Measurements from ENCODE around the gene NFU1. TPM values are rescaled to one million over a fixed set of nuclear protein-coding genes. Genes with fewer than 3 reads are reported as not detected.
"Not testable (repeated sequence)": the region's sequence is repeated elsewhere in the genome, so short reads cannot be mapped to it uniquely, and the experiment has no call there.

Gene NFU1
- total RNA-seq, 1 donor from 2014 or later = 30.0 TPM

DNA sequence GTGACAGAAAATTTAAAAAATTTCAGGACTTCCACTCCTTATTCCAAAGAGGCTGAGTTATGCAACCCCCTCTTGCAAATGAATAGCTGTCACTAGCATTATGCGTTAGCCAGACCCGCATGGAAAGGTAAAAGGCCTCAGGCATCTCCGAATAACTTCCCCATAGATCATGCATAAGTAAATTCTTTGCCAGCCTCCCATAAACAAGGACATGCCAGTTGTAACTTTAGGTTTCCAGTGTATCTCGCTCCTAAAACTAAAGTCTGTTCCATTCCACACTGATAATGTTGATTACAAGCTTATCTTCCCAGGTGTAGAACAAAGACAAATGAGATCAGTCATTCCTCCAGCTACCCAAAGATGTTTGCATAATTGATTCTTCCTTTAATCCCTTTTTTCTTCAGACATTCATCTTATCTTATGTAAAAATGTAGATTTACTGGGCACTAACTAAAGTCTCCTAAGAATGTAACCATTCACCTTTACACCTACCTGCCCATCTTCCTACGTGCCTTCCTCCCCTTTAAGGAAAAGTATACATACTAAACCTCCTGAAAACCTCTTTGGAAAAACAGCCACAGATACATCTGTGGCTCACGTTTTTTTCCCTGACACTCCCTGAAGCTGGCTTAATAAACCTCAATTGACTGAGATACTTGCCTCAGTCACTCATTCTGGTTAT, 13.6 kb upstream of the NFU1 start:
- intact Hi-C loops (cut with micrococcal nuclease) = no loop called here

DNA sequence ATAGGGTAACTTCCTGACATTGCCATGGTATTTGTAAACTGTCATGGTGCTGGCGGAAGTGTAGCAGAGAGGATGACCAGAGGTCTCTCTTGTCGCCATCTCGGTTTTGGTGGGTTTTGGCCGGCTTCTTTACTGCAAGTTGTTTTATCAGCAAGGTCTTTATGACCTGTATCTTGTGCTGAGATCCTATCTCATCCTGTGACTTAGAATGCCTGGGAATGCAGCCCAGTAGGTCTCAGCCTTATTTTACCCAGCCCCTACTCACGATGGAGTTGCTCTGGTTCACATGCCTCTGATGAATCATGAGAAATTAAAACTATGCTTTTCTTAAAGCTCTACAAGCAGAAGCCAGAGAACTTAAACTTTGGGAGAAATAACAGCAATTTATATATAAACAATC, 12.7 kb upstream of the NFU1 start:
- intact Hi-C loops (cut with micrococcal nuclease) = no loop called here

DNA sequence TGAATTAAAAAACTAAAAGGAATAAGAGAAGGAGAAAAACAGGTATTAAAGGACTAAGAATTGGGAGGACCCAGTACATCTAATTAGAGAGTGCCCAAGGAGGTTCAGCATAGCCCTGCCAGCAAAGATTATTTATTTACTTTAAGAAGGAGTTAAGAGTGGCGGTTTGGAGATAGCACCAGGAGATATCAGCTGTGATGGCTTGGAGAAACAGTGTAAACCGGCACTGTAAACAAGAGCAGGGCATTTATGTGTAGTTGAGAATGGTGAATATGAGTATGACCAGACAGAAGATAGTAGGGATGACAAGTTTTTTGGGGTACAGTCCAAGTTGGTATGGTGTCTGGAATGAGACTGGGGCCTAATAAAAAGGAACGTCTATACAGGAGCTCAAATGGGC, 6.4 kb upstream of the NFU1 start:
- intact Hi-C loops (cut with micrococcal nuclease) = not testable (repeated sequence)

DNA sequence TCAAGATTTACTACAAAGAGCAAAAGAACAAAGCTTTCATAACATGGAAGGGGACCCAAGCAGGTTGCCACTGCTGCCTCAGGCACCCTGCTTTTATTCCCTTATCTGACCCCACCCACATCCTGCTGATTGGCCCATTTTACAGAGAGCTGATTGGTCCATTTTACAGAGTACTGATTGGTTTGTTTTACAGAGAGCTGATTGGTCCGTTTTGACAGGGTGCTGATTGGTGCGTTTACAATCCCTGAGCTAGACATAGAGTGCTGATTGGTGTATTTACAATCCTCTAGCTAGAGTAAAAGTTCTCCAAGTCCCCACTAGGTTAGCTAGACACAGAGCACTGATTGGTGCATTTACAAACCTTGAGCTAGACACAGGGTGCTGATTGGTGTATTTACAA, 2.3 kb upstream of the NFU1 start:
- intact Hi-C loops (cut with micrococcal nuclease) = loop anchor here (5.0 kb wide), 1 partner anchor 808 kb away; the partner anchor contains the start of gene TIA1

DNA sequence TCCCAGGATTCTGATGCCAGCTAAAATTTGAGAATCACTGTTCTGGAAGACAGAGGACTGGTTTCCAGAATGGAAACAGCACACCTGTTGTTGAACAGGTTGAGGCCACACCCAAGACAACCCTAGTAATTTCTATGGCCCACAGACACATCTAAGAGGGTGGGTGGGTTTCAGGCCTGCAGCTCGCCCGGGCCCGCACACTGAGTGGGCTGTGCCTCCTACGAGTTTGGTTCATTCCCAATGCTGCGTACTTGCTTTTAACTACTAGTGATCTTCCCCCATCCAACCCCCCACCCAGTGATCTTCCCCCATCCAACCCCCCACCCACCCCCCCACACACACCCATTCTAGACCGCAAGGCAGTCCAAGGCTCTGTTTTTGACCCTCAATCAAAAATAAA, 1.3 kb upstream of the NFU1 start:
- intact Hi-C loops (cut with micrococcal nuclease) = loop anchor here (5.0 kb wide), 1 partner anchor 809 kb away; the partner anchor contains the start of gene TIA1

DNA sequence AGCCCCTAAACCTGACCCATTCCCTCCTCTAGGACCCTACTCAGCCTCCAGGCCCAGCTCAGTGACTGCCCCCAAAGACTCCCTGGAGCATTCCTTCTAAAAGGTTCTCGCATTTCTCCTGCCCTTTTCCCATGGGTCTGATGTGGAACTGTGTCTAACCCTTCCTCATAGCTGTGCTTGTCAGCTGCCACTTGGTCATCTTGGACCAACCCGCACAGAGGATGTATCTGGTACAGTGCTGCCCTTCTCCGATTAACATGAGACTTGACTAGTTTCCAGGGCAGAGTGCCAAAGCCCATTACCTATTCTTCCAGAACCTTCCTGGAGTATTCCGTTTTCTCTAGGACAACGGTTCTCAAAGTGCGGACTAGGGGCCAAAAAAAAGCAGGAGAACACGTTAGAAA, 518 bp upstream of the NFU1 start:
- intact Hi-C loops (cut with micrococcal nuclease) = loop anchor here (1.0 to 5.0 kb wide), 5 partner anchors 51 to 810 kb away; partner anchors contain the start of genes GFPT1, MXD1 and TIA1

DNA sequence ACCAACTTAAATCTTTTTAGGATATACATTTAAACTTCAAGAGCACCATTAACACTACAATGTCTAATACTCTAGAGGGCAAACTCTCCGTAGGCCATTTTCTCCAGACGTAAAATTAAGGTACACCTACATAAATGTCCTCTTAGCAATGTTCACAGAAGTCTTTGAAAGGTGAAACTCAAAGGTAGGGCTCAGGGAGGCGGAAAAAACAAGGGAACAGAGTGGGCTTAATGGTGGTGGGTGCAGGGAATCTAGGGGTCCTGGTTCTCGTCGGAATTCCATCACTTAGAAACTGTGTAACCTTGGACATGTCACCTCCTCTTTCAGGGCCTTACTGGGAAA, 668 bp downstream of the NFU1 start:
- intact Hi-C loops (cut with micrococcal nuclease) = loop anchor here (2.0 to 5.0 kb wide), 4 partner anchors 50 to 811 kb away; partner anchors contain the start of genes GFPT1, MXD1 and TIA1

DNA sequence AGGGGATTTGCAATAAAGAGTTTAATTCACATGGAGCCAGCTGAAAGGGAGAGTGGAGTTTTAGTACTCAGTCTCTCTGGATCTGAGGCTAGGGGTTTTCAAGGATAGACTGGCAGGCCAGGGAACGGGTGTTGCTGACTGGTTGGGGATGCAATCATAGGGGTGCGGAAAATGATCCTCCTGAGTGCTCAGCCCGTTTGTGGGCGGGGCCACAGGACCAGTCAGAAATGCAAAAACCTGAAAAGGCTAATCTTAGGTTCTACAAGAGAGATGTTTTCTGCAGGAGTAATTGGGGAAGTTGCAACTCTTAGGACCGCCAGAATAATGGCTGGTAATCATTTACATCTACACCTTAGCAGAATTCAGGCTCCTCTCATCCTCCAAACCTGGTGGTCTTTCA, 2.5 kb downstream of the NFU1 start:
- intact Hi-C loops (cut with micrococcal nuclease) = loop anchor here (5.0 kb wide), 1 partner anchor 813 kb away; the partner anchor contains the start of gene TIA1

DNA sequence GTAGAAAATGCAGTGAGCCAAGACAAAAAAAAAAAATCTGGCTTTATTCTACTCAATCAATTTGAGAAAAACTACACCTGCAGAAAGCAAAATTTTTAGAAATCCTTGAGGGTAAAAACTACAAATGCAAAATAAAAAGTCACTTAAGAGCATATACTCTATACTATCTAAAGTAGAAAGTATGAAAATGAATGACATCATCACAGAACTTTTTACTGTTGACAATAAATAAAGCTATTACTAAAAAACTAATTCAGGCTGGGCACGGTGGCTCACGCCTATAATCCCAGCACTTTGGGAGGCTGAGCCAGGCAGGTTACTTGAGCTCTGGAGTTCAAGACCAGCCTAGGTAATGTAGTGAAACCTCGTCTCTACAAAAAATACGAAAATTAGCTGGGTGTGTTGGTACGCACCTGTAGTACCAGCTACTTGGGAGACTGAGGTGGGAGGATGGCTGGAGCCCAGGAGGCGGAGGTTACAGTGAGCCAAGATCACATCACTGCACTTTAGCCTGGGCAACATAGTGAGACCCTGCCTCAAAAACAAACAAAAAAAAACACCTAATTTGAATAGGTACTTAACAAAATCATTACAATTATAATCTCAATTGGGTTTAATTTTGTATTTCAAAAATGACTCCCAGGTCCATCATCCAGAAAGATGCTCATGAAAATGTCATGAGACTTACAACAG, 7.6 kb downstream of the NFU1 start:
- intact Hi-C loops (cut with micrococcal nuclease) = no loop called here

DNA sequence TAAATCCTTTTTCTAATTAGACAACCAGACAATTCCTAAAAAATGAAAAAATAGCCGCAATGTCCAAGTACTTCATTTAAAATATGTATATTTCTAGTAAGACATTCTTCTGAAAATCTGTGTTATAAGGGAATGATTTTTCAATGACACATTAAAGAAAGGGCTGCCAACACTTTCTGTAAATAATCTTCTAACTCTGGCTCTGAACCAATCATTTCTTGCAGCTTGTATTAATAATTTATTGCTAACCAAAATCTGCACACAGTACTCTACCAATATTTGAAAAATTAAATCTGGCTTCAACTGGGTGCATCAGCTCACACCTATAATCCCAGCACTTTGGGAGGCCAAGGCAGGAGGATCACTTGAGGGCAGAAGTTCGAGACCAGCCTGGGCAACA, 8.3 kb downstream of the NFU1 start:
- intact Hi-C loops (cut with micrococcal nuclease) = no loop called here

DNA sequence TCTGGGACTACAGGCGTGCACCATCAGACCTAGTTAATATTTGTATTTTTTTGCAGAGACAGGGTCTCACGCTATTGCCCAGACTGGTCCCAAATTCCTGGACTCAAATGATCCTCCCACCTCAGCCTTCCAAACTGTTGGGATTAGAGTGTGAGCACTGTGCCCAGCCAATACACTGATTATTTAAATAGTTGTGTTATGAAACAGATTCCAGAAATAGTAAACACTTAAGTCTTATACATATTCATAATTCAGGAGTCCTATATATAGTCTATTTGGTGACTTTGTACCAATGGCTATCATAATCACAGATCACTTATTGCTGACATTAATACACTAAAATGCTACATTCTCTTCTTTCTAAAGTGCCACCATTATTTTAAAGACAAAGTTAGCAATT, 12.8 kb downstream of the NFU1 start:
- intact Hi-C loops (cut with micrococcal nuclease) = no loop called here

DNA sequence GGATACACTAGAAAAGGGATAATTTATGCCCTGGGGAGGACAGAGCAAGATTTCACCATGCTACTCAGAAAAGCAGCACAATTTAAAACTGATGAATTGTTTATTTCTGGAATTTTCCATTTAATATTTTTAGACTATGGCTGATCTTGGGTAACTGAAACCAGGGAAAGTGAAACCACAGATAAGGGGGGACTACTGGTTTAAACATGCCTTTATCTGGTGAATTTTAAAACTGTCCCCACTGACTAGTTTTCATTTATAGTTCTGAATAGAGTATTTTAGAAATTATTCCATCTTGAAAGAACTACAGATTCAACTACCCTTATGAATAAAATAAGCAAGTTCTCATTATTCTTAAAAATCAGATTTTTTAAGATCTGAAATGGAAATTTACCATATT, 15.0 kb downstream of the NFU1 start:
- intact Hi-C loops (cut with micrococcal nuclease) = no loop called here

DNA sequence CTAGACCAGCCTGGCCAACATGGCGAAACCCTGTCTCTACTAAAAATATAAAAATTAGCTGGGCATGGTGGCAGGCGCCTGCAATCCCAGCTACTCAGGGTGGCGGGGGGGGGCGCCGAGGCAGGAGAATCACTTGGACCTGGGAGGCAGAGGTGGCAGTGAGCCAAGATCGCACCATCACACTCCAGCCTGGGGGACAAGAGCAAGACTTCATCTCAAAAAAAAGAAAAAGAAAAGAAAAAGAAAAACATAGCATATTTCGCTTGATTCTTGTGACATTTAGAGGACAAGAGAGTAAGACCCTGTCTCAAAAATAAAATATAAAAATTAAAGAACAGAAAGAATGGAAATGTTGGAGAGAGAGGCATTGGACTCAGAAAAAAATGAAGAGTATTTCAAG, 18.1 kb downstream of the NFU1 start:
- intact Hi-C loops (cut with micrococcal nuclease) = not testable (repeated sequence)

DNA sequence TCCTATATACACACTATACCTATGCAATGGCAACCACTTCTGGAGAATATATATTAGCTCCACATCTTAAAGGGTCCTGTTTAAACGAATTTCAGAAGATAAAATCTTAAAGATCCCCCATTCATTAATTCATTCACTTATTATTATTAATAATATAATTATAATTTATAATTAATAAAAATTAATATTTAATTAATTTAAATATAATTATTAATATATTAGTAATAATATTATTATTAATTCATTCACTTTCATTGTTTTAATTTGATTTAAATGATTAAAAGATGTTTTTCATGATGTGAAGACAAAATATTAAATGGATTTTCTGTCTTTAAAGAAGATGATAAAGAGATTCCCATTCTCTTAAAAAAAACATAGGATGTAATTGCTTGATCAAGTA, 21.1 kb downstream of the NFU1 start:
- intact Hi-C loops (cut with micrococcal nuclease) = no loop called here

DNA sequence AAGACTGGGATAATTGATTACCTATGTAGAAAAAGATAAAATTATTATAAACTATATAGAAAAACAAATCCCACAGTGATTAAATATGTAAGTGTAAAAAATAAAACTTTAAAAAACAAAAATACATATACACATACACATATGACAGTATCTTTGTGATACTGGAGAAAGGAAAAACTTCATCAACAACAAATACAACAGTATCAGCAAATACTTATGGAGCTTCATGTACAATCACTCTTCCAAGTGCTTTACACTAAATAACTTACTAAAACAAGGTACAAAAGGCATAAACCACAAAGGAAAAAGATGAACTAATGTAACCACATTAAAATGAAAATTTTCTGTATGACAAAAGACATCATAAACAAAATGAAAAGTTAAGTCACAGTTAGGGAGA, 26.1 kb downstream of the NFU1 start:
- intact Hi-C loops (cut with micrococcal nuclease) = no loop called here

DNA sequence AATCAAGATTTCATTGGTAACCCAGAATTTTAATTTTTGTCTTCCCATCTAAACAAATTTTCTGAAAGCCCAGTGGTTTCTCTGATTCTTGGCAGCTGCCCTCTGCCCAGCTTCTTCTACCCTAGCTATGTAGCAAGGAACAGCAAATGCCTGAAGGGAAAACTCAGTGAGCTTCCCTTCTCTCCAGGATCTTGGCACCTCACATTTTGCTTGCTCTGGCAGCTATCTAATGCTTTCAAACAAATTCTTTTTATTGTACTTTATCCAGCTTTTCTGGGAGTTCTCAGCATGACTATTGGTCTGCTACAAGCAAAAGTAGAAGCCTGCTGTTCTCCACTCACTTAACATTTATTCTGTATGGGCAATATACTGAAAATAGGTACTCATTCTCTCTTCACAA, 31.9 kb downstream of the NFU1 start:
- intact Hi-C loops (cut with micrococcal nuclease) = no loop called here

DNA sequence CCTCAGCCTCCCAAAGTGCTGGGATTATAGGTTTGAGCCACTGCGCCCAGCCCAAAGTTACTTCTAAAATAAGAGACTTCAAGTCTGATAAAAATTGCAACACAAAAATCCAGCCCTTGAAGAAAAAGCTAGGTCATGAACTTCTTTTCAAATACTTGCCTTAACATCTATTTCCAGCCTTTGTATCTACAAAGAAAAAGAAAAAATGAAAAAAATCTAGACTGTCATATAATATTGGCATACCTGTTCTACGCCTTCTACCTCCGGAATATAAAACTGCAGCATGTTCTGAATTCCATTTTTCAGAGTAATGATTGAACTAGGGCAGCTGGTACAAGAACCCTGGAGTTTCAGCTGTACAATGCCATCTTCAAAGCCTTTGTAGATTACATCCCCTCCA, 37.1 kb downstream of the NFU1 start:
- intact Hi-C loops (cut with micrococcal nuclease) = no loop called here

DNA sequence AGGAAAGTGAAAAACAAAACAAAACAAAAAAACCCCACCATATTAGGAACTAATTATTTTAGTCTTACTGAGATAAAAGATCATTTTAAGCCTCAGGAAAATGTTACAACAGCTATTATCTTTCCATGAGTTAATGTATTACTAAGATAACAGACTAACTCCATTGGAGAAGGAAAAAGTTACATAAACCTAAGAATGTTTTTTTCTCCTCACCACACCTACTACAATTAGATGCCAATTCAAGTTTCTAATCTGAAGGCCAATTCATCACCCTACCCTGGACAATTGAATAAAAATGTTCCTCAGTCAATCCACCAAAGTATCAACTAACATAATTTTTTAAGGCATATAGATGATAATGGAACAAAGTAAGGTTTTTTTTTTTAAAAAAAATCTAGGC, 40.0 kb downstream of the NFU1 start:
- intact Hi-C loops (cut with micrococcal nuclease) = no loop called here

DNA sequence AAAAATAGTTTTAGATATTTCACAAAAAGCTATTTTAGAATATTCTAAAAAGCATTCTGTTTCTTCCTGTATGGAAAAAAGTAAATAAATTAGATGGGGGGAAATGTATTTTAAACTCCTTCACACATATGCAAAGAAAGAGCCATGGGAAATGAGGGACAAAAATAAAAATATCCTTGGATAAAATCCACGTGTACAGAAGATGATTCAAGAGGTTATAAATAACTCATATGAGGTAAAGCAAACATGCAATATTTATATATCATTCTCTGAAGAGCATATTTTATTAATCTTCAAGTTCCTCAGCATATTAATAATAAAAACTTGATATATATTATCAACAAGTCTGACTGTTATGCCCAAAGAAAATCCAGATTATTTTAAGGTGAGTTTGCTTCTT, 41.4 kb downstream of the NFU1 start:
- intact Hi-C loops (cut with micrococcal nuclease) = no loop called here

DNA sequence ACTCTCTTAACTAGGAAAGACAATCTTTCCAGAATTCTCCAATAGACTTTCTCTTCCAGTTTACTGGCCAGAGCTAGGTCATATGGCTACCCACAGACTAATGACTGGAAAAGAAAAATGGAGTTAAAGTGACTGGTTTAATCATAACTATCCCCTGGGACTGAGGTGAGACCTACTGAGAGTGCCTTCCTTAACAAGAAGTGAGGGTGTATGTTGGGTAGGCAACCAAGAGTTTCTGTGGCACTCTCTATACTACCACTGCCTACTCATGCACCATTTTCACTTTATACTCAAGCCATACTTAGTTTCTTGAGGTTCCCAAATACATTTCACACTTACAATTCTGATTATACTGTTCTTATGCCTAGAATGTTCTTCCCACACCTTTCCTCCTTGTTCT, 43.3 kb downstream of the NFU1 start:
- intact Hi-C loops (cut with micrococcal nuclease) = no loop called here

DNA sequence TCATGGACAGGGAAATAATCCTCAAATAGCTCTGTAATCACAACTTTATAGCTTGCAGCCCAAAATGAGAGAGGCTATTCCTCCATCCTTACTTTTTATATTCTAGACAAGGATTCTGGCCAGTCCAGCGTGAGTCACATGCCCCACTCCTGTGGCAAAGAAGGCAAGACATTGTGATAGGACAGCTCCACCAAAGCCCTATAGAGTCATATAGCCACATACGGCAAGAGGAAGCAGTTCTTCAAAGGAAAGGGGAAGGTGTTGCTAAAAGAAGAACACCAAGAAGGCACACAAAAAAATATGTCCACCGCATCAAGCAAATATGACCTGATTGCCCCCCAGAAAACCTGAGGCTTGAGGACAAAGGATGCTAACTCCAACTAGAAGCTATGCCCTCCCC, 46.8 kb downstream of the NFU1 start:
- intact Hi-C loops (cut with micrococcal nuclease) = no loop called here

DNA sequence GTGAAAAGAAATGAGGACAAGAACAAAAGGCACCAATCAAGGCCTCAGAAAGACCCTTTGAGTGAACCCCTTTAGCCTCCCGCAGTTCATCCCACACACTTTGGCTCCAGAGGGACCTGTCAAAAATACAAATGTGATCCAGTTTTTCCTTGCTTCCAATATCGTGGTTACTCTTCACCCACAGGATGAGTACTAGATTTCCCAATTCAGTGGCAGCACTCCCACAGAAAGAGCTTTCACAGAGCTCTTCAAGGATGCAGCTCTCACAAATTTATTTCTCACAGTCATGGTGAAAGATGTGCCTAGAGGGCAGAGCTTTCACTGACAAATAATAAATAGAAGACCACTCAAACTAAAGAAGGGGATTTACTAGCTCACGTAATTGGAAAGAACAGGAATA, 47.2 kb downstream of the NFU1 start:
- intact Hi-C loops (cut with micrococcal nuclease) = no loop called here

DNA sequence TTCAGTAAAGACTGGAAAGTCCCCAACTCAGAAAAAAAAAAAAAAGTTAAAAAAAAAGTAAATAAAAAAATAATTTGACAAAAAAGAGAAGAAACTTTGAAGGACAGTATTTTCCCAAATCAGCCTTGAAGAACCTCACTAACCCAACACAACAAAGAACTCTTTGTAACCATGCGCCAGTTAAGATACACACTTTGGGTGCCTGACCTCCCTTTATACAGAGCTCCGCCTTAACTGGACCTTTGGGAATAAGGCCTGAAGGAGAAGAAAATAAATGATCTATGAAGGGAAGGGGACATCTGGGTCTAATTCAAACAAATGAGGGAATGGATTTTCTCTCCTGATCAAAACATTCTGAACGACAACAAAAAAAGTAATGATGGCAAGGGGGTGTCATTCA, 48.0 kb downstream of the NFU1 start:
- intact Hi-C loops (cut with micrococcal nuclease) = loop anchor here (5.0 kb wide), 2 partner anchors 168 to 323 kb away; no protein-coding TSS in a partner anchor
